ENCODE measurements around the gene CDK18. TPM values are rescaled to one million over a fixed set of nuclear protein-coding genes. Genes with fewer than 3 reads are reported as not detected.

The CDK18 gene
- total and polyA plus RNA-seq, 2 of the 8 experiments (the other 6 are each of a cell fraction or from before 2014, with no cell fraction given), result 31.2 to 44.0 TPM

GRCh38 chr1:205565799-205566198 lies 61.3 kb downstream of the CDK18 start (continued):
- TF ChIP-seq CHD7 (IDR thresholded peaks at IDR 0.05; ENCODE audit: insufficient replicate concordance, low read length) (no peak), CHD1 (IDR thresholded peaks at IDR 0.05; ENCODE audit: low read depth, low read length) (no peak), RNF2 (IDR thresholded peaks at IDR 0.05; ENCODE audit: borderline replicate concordance, low read depth, low read length, missing control alignments, poor library complexity, severe bottlenecking) (no peak), SP1 (IDR thresholded peaks at IDR 0.05; ENCODE audit: low read depth, low read length) (no peak), TBP (IDR thresholded peaks at IDR 0.05; ENCODE audit: low read depth, low read length) (no peak), EGR1 (IDR thresholded peaks at IDR 0.05; ENCODE audit: borderline replicate concordance, low read depth, low read length) (no peak), GABPA (IDR thresholded peaks at IDR 0.05; ENCODE audit: borderline replicate concordance, insufficient read depth, low read length) (no peak), SUZ12 (IDR thresholded peaks at IDR 0.05; ENCODE audit: low read length) (no peak), FOSL1 (IDR thresholded peaks at IDR 0.05; ENCODE audit: insufficient read depth, low read depth, low read length) (no peak), CBX8 (IDR thresholded peaks at IDR 0.05; ENCODE audit: borderline replicate concordance, low read depth, low read length) (no peak), MAX (IDR thresholded peaks at IDR 0.05) (no peak), BACH1 (IDR thresholded peaks at IDR 0.05; ENCODE audit: low read length) (no peak)
